ENCODE results near the gene SPRR5.

Gene SPRR5

DNA sequence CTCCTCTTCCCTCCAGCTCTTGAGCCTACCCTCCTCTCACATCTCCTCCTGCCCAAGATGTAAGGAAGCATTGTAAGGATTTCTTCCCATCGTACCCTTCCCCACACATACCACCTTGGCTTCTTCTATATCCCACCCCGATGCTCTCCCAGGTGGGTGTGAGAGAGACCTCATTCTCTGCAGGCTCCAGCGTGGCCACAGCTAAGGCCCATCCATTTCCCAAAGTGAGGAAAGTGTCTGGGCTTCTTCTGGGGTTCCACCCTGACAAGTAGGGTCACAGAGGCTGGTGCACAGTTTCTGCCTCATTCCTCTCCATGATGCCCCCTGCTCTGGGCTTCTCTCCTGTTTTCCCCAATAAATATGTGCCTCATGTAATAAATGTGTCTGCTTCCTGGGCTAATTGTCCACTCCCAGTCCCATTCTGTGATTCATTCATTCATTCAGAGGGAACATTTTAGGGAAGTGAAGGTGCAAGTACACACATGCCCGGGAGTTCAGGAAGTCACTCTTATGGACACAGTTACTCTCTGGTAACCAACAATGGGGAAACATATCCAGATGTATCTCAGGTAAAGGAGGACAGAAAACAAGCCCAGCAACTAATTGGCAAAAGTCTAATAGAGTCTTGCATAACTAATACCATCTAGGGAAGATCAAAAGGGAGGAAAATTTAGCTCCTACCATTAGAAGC lies 25.3 kb downstream of the SPRR5 start:
- H3K4me3 Mint-ChIP-seq, result no peak overlapping the region
- ATAC-seq (replicated peaks; ENCODE audit: extremely low read depth, poor library complexity, severe bottlenecking), result no peak
- H3K9me3 Mint-ChIP-seq, result no peaks in the 10 kb centered on the region
- peaks cover 60% of the 10 kb centered on the region for H3K27me3 Mint-ChIP-seq
- H3K27ac Mint-ChIP-seq (ENCODE audit: low read depth), result no peak overlapping the region
- no peaks in the 10 kb centered on the region for H3K4me1 Mint-ChIP-seq
- H3K36me3 Mint-ChIP-seq (ENCODE audit: insufficient read depth), result peaks cover 3% of the 10 kb centered on the region
- no peak for DNase-seq (ENCODE audit: low spot score in 2 of 2)

DNA sequence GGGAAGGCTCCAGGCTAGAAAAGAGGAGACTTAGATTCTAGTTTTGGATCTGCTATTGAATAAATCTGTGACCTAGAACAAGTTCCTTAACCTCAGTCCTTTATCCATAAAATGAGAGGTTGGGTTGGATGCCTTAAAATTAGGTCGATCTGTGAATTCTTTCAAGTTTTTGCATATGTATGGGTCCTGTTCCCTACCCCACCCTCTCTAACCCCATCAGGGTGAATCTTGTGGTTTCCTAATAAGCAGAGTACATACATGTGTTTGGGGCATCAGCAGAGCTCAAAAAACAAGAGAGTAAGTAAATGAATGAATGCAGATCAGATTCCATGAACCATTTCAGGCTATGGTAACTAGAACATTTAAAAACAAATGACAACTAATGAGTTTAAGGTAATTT lies 29.7 kb downstream of the SPRR5 start:
- no peak for DNase-seq (ENCODE audit: low spot score in 2 of 2)
- no peaks in the 10 kb centered on the region for H3K9me3 Mint-ChIP-seq
- H3K27me3 Mint-ChIP-seq, result peaks cover 84% of the 10 kb centered on the region
- no peak for ATAC-seq (replicated peaks; ENCODE audit: extremely low read depth, poor library complexity, severe bottlenecking)
- H3K36me3 Mint-ChIP-seq (ENCODE audit: insufficient read depth), result no peaks in the 10 kb centered on the region
- H3K4me1 Mint-ChIP-seq, result no peaks in the 10 kb centered on the region
- no peak overlapping the region for H3K27ac Mint-ChIP-seq (ENCODE audit: low read depth)
- H3K4me3 Mint-ChIP-seq, result no peak overlapping the region

DNA sequence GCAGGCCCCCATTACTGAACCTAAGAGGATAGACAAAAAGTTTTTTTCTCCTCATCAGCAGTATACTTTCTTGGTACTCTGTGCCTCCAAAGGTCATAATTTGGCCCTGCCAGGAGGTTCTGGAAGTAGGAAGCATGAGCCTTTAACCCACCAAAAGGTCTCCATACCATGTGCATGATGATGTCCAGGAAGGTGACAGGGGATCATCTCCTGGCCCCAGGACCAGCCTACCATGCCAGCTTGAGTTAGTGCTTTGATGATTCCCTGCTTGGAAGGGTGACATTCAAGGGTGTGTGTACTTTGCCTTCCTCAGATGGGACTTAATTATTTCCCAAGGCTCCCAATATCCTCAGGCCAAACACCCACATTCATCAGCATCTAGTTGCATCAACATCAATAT lies 30.6 kb downstream of the SPRR5 start:
- H3K27ac Mint-ChIP-seq (ENCODE audit: low read depth), result no peak overlapping the region
- no peaks in the 10 kb centered on the region for H3K9me3 Mint-ChIP-seq
- H3K36me3 Mint-ChIP-seq (ENCODE audit: insufficient read depth), result no peaks in the 10 kb centered on the region
- no peak for ATAC-seq (replicated peaks; ENCODE audit: extremely low read depth, poor library complexity, severe bottlenecking)
- no peaks in the 10 kb centered on the region for H3K4me1 Mint-ChIP-seq
- no peak overlapping the region for H3K4me3 Mint-ChIP-seq
- DNase-seq (ENCODE audit: low spot score in 2 of 2), result no peak
- H3K27me3 Mint-ChIP-seq, result peaks cover 84% of the 10 kb centered on the region

DNA sequence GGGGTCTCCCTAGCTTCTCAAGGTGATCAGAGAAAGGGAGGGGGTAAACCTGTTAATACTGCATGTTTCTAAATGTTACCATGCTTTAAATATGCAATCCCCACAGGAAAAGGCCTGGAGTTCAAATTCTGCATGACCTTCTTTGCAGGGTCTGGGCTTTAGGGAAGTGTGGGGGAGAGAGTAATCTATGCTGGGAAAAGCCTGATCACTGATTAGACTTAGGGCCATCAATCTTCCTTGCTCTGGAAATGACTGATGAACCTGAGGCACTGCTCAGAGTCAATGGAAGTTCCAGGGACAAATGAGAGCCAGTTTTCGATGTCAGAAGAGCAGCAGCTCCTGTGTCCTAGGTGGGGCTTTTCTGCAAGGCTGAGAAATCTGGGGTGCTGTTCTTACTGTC lies 33.7 kb downstream of the SPRR5 start:
- ATAC-seq (replicated peaks; ENCODE audit: extremely low read depth, poor library complexity, severe bottlenecking), result no peak
- Mint-ChIP-seq H3K4me1 (no peaks in the 10 kb centered on the region), H3K9me3 (no peaks in the 10 kb centered on the region), H3K36me3 (ENCODE audit: insufficient read depth) (no peaks in the 10 kb centered on the region), H3K27me3 (peaks cover 71% of the 10 kb centered on the region), H3K4me3 (no peak overlapping the region), H3K27ac (ENCODE audit: low read depth) (no peak overlapping the region)
- no peak for DNase-seq (ENCODE audit: low spot score in 2 of 2)

DNA sequence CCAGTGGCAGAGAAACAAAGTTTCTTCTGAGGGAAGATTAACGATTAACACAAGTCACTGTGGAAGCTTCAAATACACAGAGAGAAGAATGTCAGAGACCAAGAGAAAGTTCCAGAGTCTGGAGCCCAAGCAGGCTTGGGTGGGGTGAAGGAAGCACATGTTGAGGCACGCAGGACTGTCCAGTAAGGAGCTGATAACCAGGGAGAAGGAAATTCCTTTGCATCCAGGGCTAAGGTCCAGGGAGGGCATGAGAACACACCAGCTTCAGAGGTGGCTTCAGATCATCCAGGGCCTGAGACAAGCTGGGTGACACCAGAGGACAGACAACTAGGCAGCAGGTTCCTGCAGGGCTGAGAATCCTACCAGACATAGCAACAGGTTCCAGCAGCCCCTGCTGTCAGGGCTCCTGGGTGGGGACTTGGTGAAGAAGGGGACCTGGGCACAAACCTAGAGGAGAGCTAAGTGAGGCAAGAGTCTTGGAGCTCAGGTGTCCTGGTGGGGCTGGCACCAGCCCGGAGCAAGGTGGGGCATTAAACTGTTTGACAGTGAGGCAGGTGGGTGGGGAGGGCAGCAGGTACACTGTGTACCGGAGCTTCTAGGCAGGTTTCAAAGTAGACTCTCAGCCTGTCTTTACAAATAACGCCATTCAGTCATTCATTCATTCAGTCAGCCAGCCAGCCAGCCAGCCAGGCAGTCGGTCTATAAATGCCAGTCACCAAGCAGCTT lies 34.3 kb downstream of the SPRR5 start:
- no peak for ATAC-seq (replicated peaks; ENCODE audit: extremely low read depth, poor library complexity, severe bottlenecking)
- H3K27me3 Mint-ChIP-seq, result peaks cover 71% of the 10 kb centered on the region
- no peak overlapping the region for H3K27ac Mint-ChIP-seq (ENCODE audit: low read depth)
- H3K36me3 Mint-ChIP-seq (ENCODE audit: insufficient read depth), result no peaks in the 10 kb centered on the region
- H3K9me3 Mint-ChIP-seq, result no peaks in the 10 kb centered on the region
- no peak for DNase-seq (ENCODE audit: low spot score in 2 of 2)
- H3K4me1 Mint-ChIP-seq, result no peaks in the 10 kb centered on the region
- no peak overlapping the region for H3K4me3 Mint-ChIP-seq

DNA sequence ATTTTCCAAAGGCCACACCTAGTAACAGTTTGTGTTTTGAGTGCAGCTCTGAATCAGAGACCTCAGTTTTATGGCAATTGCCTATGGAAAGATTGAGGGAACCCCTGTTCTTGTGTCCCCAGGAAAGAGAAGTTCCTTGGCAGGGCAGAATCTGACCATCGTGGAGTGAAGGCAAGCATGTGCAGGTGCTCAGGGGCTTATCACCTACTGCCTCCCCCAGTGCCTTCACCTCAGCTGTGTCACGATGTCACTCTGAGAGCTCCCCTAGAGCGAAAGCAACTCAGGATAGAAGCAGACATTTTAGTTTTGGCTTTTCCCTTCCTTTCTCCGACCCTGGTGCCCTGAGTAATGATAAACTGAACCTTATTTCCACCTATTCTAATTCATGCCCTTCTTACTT lies 35.1 kb downstream of the SPRR5 start:
- DNase-seq (ENCODE audit: low spot score in 2 of 2), result no peak
- no peaks in the 10 kb centered on the region for H3K9me3 Mint-ChIP-seq
- no peak overlapping the region for H3K4me3 Mint-ChIP-seq
- H3K4me1 Mint-ChIP-seq, result no peaks in the 10 kb centered on the region
- ATAC-seq (replicated peaks; ENCODE audit: extremely low read depth, poor library complexity, severe bottlenecking), result no peak
- peaks cover 69% of the 10 kb centered on the region for H3K27me3 Mint-ChIP-seq
- no peak overlapping the region for H3K27ac Mint-ChIP-seq (ENCODE audit: low read depth)
- H3K36me3 Mint-ChIP-seq (ENCODE audit: insufficient read depth), result no peaks in the 10 kb centered on the region

DNA sequence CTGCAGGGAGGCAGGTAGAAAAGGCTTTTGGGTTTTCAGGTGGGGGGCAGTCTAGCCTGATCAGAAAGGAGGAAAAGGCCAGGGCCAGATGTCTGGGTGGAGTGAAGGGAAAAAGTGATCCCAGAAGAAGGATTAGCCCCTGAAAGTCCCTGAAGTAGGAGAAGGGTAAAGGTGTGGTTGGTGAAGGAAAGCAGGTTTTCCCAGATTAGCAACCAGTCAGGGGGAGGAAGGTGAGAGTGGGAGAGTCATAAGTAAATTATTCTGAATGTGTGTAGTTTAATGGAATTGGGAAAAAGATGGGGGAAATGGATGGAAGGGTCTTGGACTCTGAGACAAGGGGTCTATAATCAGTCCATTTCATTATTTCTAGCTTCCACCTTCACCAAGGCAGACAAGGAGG lies 36.2 kb downstream of the SPRR5 start:
- Mint-ChIP-seq H3K4me1 (no peaks in the 10 kb centered on the region), H3K4me3 (no peak overlapping the region), H3K9me3 (no peaks in the 10 kb centered on the region), H3K27me3 (peaks cover 71% of the 10 kb centered on the region), H3K36me3 (ENCODE audit: insufficient read depth) (no peaks in the 10 kb centered on the region), H3K27ac (ENCODE audit: low read depth) (no peak overlapping the region)
- DNase-seq (ENCODE audit: low spot score in 2 of 2), result no peak
- ATAC-seq (replicated peaks; ENCODE audit: extremely low read depth, poor library complexity, severe bottlenecking), result no peak

DNA sequence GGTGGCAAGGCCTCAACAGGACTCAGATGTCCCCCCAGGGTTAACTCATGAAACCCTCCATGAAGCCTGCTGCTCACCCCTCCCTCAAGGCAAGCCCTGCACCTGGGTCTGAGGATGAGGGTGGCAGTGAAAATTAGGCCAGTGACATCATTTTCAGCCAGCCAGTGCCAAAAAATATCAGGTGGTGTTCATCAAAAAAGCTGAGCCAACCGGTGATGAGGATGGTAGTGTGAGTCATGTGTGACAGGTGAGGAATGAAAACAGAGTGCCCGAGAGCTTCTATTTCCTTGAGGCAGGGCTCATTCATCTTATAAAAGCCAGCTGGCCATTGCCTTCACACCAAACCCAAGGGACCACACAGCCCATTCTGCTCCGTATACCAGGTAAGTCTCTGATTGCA lies 36.7 kb downstream of the SPRR5 start, which contains the start of gene SPRR1A:
SPRR1A (plus strand) TSS at position 339 of the 400 bp plus-strand sequence. CDS start 1,150 bp downstream, outside the sequence.
- Mint-ChIP-seq H3K36me3 (ENCODE audit: insufficient read depth) (no peaks in the 10 kb centered on the region), H3K27ac (ENCODE audit: low read depth) (no peak within 1 kb of the TSS)

DNA sequence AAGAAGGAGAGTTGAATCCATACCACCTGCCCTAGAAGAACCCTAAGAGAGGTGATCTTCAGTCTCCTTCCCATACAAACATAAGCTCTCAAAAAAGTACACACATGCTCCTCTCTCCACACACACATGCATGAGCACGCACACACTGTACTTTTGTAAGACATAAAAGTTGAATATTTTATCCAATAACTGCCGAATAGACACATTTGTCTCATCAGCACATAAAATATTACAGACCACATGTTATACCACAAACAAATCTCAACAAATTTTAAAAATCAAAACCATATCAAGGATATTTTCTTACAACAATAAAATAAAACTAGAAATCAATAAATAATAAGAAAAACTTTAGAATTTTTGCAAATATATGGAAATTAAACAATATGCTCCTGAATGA lies 39.6 kb downstream of the SPRR5 start:
- Mint-ChIP-seq H3K27ac (ENCODE audit: low read depth) (no peak overlapping the region), H3K9me3 (no peaks in the 10 kb centered on the region), H3K4me3 (no peak overlapping the region), H3K36me3 (ENCODE audit: insufficient read depth) (no peaks in the 10 kb centered on the region), H3K27me3 (peaks cover 65% of the 10 kb centered on the region), H3K4me1 (no peaks in the 10 kb centered on the region)
- DNase-seq (ENCODE audit: low spot score in 2 of 2), result no peak
- no peak for ATAC-seq (replicated peaks; ENCODE audit: extremely low read depth, poor library complexity, severe bottlenecking)

More for the DNA sequence above, 36.7 kb downstream of the SPRR5 start, which contains the start of gene SPRR1A:
- Mint-ChIP-seq H3K27me3 (peaks cover 76% of the 10 kb centered on the region), H3K9me3 (no peaks in the 10 kb centered on the region), H3K4me1 (no peaks in the 10 kb centered on the region), H3K4me3 (no peak within 1 kb of the TSS)
- DNase-seq (ENCODE audit: low spot score in 2 of 2) (no peak), ATAC-seq (replicated peaks; ENCODE audit: extremely low read depth, poor library complexity, severe bottlenecking) (no peak)

DNA sequence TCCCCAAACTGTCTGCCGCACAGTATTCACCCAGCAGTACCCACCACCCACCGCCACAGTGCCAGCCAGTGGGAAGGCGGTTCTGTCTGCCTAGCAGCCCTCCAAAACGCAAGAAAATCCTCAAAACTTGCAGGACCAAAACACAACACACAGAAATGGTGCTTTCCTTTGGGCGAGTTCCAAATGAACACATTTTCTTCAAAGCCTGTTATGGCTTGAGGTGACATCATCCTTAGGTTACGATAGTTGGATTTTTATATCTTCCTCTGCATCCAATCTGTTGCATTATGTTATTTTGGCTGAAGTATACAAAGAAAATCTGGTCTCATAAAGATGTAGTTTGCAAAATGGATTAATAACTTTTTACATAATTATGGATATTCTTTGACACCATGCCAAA lies 46.2 kb downstream of the SPRR5 start:
- Mint-ChIP-seq H3K36me3 (ENCODE audit: insufficient read depth) (no peaks in the 10 kb centered on the region), H3K4me3 (no peak overlapping the region), H3K9me3 (no peaks in the 10 kb centered on the region), H3K27ac (ENCODE audit: low read depth) (no peak overlapping the region), H3K27me3 (peaks cover 58% of the 10 kb centered on the region), H3K4me1 (no peaks in the 10 kb centered on the region)
- no peak for ATAC-seq (replicated peaks; ENCODE audit: extremely low read depth, poor library complexity, severe bottlenecking)
- DNase-seq (ENCODE audit: low spot score in 2 of 2), result no peak

DNA sequence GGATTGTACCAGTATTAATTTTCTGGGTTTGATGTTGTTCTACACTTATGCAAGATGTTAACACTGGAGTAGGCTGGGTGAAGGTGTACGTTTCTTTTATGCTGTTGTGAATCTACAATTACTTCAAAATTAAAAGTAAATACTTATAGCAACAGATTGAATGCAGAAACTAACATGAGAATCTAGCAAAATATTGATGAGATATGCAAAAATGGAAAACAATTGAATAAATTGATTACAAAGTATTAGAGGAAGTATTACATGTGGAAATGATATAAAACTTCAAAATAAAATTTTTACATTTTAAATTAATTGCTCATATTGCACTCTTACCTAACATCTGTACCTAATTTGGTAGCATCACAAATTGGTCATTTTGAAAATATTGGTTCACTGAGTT lies 48.8 kb downstream of the SPRR5 start:
- no peaks in the 10 kb centered on the region for H3K36me3 Mint-ChIP-seq (ENCODE audit: insufficient read depth)
- ATAC-seq (replicated peaks; ENCODE audit: extremely low read depth, poor library complexity, severe bottlenecking), result no peak

DNA sequence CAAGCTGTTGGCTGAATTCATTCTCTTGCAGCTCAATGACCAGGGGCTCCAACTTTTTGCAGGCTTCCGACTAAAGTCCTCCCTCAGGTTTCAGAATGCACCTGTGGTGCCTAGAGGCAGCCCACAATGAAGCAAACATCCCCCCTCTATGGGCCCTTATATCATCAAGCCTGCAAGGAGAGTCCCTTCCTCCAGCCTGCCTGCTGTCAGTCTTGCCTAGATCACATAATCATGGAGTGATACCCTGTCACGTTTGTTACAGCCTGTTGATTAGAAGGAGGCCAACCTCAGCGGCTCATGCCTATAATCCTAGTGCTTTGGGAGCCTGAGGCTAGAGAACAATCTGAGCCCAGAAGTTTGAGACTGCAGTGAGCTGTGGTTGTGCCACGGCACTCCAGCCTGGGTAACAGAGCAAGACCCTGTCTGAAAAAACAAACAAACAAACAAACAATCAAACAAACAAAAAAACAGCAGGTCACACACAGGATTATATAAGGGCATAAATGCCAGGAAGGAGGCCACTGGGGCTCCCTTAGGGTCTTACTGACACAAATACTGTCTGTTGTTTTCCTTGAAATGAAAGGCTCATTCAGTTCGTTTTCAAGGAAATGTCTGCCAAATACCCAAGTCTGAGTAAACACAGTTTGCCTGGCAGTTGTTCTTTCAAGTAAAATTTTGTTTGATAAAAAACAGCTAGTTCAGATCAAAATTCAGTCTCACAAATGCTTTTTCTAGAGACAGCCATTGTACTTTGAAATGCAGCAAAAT lies 49.8 kb downstream of the SPRR5 start:
- peaks cover 63% of the 10 kb centered on the region for H3K27me3 Mint-ChIP-seq
- no peak overlapping the region for H3K4me3 Mint-ChIP-seq
- H3K27ac Mint-ChIP-seq (ENCODE audit: low read depth), result no peak overlapping the region
- no peaks in the 10 kb centered on the region for H3K4me1 Mint-ChIP-seq
- H3K36me3 Mint-ChIP-seq (ENCODE audit: insufficient read depth), result no peaks in the 10 kb centered on the region
- H3K9me3 Mint-ChIP-seq, result no peaks in the 10 kb centered on the region
- DNase-seq (ENCODE audit: low spot score in 2 of 2) (no peak), ATAC-seq (replicated peaks; ENCODE audit: extremely low read depth, poor library complexity, severe bottlenecking) (no peak)

More for the DNA sequence above, 48.8 kb downstream of the SPRR5 start:
- peaks cover 63% of the 10 kb centered on the region for H3K27me3 Mint-ChIP-seq
- no peaks in the 10 kb centered on the region for H3K9me3 Mint-ChIP-seq
- H3K4me1 Mint-ChIP-seq, result no peaks in the 10 kb centered on the region
- H3K4me3 Mint-ChIP-seq, result no peak overlapping the region
- no peak overlapping the region for H3K27ac Mint-ChIP-seq (ENCODE audit: low read depth)
- no peak for DNase-seq (ENCODE audit: low spot score in 2 of 2)

Measured in central memory CD8-positive, alpha-beta T cell (primary cell).